SU-DHL-6 (cell line): ENCODE measurements around the gene CRB2.

Experiments
- CTCF ChIP-seq: fragments of 200-600 bp; sonication (generic); IDR thresholded peaks from one replicate; pipeline ENCODE4 v1.5.1; 2017; ENCODE audit warnings: antibody characterized with exemption, mild to moderate bottlenecking, low read length, moderate library complexity; ENCODE audit not compliant: insufficient read depth, poor library complexity, severe bottlenecking
- EZH2phosphoT487 ChIP-seq: fragments of 200-600 bp; sonication (generic), shearing (Covaris generic); conservative IDR thresholded peaks from 2 replicates; pipeline ENCODE4 v1.6.1; 2018; ENCODE audit warnings: mild to moderate bottlenecking, antibody characterized with exemption, low read length, moderate library complexity, mixed read lengths

GRCh38 chr9:123387686-123388085 lies 31.7 kb downstream of the CRB2 start:
- TF ChIP-seq CTCF (no peak), EZH2phosphoT487 (no peak)
